Measurements from ENCODE around the gene YEATS2.

The YEATS2 gene

DNA sequence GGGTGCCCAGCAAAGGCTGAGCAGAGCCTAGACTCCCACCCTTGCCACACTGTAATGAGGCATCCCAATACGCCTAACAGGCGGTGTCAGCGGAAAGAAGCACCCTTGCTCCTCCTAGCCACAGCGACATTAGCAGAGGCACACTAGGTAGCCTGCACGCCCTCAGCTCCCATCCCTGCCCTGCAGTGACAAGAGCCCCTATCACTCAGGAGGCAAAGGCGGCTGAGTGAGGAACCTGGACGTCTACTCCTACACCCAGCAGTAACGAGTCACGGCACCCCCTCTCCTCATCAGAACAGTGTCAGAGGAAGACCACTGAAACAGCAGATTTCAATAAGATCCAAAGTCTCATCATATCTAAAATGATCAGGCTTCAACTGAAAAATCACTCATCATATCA, 139.8 kb downstream of the YEATS2 start:
- no peak for DNase-seq (ENCODE audit: low spot score)

DNA sequence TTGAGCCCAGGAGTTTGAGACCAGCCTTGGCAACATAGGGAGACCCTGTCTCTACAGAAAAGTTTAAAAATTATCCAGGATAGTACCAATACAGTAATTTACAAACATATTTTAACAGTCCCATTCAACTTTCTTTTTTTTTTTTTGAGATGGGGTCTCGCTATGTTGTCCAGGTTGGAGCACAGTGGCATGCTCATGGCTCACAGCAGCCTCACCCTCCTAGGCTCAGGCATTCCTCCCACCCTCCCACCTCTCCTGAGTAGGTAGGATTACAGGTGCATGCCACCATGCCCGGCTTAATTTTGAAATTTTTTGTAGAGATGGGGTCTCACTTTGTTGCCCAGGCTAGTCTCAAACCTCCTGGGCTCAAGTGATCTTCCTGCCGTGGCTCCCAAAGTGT, 140.3 kb downstream of the YEATS2 start:
- no peak for DNase-seq (ENCODE audit: low spot score)

DNA sequence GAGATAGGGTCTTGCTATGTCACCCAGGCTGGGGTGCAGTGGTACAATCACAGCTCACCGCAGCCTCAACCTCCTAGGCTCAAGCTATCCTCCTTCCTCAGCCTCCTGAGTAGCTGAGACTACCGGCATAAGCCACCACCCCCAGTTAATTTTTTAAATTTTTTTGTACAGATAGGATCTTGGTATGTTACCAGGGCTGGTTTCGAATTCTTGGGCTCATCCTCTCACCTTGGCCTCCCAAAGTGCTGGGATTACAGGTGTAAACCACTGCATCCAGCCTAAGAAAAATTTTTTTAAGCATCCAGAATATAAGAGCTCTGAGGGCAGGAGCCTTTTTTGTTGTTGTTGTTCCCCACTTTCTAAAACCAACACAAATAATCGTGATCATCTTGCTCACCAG, 142.2 kb downstream of the YEATS2 start:
- no peak for DNase-seq (ENCODE audit: low spot score)

DNA sequence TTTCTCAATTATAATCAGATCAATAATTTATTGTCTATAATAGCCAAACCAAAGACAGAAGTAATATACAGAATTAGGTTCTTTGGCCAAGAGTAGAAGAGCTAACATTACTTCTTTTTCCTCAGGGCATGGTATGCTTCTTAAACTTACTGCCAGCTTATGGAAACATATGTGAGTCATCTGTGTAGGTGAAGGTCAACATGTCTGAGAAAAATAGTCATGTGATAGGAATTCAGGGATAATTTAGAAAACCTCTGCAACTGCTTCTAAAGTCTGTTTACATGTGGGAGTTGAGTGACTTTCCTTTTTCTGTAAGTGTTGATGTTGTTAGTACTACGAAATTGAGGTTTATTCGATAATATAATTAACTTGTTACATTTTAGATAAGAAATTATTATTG, 147.0 kb downstream of the YEATS2 start:
- no peak for DNase-seq (ENCODE audit: low spot score)

DNA sequence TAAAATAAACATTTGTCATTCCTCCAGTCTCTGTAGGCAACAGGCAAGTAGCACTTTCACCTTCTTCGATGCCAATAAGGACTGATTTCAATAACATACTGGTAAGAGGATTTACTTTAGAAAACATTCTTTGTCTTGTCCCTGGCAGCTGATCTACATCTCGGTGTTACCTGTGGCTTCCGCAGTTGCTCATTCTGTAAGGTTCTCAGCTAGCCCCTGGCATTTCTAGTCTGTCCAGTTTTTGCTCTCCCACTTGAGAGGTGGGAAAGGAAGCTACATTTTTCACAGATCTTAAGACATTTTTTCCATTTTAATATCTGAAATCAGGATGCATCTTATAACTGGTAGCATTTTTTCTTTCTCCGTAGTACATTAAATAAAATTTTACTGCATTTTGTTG, 147.5 kb downstream of the YEATS2 start:
- no peak for DNase-seq (ENCODE audit: low spot score)

DNA sequence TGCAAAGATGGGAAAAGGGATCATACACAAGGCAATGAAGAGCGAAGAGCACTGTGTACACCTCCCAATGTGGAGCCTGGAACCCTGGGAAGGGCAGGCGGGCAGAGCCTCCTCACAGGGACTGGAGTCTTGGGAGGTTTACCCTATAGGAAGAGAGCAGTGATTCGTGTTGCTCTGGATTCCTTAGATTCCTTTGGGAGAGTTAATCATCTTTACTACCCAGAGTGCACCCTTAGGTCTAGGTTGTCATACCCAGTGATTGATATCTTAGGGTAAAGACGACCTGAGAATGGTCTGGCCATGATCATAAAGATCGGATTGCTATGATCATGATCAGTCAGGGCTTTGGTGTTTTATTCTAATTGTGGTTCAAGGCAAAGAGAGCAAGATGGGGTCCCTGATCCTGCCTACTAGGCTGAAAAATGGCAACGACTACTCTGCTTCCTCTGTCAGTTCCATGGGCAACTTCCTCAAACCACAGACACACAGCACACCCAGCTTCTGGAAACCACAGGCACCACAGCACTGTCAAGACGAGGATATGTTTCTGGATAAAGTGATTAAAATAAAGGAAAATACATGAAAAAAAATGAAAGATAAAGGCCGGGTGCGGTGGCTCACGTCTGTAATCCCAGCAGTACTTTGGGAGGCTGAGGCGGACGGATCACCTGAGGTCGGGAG, 148.2 kb downstream of the YEATS2 start:
- no peak for DNase-seq (ENCODE audit: low spot score)

DNA sequence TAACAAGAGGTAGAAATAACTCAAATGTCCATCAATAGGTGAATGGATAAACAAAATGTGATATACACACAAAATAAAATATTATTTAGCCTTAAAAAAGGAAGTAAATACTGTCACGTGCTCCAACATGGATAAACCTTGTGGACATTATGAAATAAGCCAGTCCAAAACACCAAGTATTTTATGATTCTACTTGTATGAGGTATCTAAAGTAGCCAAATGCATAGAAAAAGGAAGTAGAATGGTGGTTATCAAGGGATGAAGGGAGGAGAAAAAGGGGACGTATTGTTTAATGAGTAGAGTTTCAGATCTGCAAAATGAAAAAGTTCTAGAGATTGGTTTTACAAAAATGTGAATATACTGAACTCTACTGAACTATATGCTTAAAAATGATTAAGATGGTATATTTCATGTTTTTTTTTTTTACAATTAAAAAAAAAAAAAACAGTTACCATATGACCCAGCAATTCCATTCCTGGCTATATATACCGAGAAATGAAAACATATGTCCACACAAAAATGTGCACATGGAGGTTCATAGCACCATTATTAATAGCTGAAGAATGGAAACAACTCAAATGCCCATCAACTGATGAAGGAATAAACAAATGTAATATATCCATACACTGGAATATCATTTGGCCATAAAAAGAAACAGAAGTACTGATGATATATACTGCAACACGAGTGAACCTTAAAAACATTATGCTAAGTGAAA, 156.9 kb downstream of the YEATS2 start:
- DNase-seq (ENCODE audit: low spot score), result no peak

DNA sequence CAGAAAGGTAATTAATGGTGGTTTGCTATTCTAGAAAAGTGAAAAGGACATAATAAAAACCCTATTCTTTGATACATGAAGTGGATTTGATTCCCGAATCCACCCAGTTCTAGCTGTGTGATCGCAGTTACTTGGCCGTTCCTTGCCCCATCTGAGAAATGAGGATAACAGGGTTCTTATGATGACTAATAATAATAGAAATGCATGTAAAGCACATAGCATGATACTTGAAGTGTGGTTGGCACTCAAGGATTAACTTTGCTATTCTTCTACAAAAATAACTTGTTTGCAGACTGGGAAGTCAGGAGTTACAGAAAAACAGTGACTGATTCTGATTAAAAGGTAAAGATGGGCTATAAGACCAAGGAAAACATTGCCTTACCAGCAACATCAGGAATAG, 160.3 kb downstream of the YEATS2 start:
- DNase-seq (ENCODE audit: low spot score), result no peak

Data from HuH-7 (cell line).